Frontal cortex (tissue), 4 donors: ENCODE measurements around the gene OR52A5. TPM values are rescaled to one million over a fixed set of nuclear protein-coding genes. Genes with fewer than 3 reads are reported as not detected.
A peak's percentile ranks its signal among the peaks of the same experiment; 100 is the strongest.

Experiments
- DNase-seq, 2 donors: peaks; one replicate each; pipeline ENCODE4 v3.0.0; 2012; ENCODE audit warnings: low spot score in 2 of 2
- FAIRE-seq: peaks from 2 replicates; lab custom pipeline; 2012; peaks lifted over from hg19 to GRCh38; lab: Jason Lieb, UNC
- total RNA-seq: library from RNA; depleted of rRNA; stranded (reverse); fragments of >200 nt; gene quantifications from one replicate; pipeline ENCODE4 v1.2.3, GENCODE V29; 2014
- donor health status: control.
- donor health status: control.
- donor health status: control.

OR52A5 gene
- total RNA-seq, 1 donor from 2014 or later: not detected

DNA sequence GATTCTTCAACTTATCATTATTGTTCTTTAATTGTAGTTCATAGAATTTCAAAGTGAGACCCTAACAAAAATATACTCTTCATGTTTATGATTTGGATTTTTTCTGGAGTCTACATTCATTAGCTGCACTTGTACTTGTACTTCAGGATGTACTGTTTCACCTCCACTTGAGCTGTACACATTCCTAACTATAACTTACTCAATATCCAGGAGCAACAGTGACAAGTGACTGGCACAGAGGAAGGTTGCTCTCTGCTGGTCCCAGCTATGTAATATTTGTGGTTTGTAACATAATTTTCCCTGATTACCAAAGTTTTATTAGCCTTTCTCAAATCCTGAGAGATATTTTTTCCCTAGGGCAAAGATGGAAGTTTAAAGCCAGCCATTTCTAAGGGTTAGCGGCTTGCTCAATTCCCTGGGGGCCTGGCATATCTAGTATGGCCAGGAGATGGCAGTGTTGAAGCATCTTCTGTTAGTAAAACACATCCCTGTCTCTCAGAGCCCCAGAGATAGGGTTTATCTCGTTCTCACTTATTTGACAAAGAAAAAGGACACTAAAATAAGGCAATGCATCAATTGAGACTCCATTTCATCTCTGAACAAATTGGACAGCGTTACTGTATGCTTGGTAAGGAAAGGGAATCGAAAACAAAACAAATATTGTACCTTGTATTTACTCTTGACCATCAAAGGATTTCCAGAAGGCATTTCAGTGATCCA, 14.2 kb downstream of the OR52A5 start:
- DNase-seq: no peak
- peak; percentile 13 for FAIRE-seq

DNA sequence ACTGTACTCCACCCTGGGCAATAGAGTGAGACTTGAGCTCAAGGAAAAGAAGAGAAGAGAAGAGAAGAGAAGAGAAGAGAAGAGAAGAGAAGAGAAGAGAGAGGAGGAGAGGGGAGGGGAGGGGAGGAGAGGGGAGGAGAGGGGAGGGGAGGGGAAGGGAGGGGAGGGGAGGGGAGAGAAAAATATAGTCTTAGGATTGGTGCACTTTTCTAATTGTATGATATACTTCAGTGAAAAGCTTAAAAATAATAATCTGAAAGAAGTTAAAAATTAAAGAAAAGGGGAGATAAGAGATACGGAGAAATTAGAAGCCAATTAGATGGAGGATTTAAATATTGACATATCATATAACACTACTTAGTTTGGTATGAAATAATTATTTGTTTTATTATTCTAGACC, 19.3 kb downstream of the OR52A5 start:
- FAIRE-seq (no peak), DNase-seq (no peak)

DNA sequence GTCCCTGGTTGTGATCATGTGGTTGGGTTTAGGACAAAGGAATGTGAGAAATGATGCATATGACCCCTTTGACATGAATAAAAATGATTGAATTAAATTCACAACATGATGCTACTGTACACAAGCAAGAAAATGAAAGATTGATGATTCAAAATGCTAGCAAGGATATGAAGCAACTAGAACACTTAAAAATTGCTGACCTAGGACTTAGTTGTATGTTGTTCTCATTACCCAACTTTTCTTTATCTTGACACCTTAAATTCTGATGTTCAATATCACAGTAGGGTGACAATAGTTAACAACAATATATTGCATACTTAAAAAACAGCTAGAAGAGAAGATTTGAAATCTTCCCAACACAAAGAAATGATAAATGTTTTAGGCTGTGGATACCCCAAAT, 20.6 kb downstream of the OR52A5 start:
- FAIRE-seq: no peak
- no peak for DNase-seq

DNA sequence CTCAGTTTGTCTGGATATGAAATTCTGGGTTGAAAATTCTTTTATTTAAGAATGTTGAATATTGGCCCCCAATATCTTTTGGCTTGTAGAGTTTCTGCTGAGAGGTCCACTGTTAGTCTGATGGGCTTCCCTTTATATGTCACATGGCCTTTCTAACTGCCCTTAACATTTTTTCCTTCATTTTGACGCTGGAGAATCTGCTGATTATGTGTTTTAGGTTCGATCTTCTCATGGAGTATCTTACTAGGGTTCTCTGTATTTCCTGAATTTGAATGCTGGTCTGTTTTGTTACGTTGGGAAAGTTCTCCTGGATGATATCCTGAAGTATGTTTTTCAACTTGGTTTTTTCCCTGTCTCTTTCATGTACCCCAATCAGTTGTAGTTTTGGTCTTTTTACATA, 22.8 kb downstream of the OR52A5 start:
- DNase-seq (no peak), FAIRE-seq (no peak)

DNA sequence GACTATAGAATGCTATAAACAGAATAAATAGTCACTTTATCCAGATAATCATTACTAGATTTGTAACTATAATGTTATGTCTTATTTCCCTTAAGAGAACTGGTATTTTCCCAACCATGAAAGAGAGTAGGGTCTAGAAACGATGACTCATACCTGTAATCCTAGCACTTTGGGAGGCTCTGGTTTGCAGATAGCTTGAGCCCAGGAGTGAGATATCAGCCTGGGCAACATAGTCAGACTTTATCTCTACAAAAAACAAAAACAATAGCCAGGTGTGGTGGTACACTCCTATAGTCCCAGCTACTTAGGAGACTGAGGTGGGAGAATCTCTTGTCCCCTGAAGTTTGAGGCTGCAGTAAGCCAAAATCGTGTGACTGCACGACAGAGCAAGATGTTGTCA, 30.9 kb downstream of the OR52A5 start:
- no peak for DNase-seq
- no peak for FAIRE-seq

DNA sequence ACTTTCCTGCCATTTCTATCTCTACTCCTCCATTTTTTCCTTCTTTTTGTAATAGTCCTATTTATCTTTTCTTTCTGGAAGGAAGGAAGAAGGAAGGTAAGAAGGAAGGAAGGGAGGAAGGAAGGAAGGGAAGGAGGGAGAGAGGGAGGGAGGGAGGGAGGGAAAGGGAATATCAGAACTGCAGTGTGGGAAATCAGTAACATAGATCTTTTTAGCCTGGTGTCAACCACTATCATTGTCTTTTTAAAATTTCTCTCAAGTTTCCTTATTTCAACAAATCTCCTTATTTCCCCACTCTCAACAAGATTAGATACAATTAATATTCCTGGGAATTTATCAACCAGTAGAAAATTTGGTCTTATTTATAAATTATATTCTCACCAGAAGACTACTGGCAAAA, 35.1 kb downstream of the OR52A5 start:
- no peak for DNase-seq
- no peak for FAIRE-seq

DNA sequence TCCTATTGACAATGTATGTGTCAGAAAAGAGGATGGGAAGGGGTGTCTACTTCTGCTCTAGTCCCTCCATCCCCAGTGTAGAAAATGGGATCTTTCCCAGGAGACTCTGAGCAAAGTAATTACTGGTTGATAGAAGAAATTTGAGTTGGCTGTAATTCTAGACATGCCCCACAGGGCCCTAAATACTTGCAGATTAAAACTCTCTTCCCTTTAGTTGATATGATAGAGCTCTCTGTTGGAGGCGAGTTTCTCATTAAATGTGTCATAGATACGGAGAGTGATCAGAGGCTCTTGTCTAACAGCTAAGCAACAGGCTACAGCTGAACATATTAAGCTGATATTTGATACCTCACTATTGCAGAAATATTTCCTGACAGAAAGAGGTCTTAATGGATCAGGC, 35.9 kb downstream of the OR52A5 start:
- DNase-seq (no peak), FAIRE-seq (no peak)

DNA sequence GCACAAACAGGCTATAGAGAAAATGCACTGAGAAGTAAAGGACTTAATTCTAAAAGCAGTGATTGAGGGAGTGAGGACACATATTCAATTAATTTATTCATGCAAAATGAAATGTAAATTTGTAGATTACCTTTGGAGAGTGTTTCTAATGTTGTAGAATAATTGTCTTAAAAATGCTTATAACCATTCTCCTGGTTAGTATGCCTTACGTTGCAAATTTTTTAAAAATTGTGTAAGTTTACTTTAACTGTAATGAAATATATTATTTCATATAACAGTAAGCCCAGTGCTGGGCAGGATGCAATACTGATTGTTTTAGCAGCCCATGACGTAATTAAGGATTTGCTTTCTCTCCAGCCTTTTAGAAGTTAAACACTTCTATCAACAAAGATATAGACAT, 42.1 kb downstream of the OR52A5 start:
- FAIRE-seq (no peak), DNase-seq (no peak)

DNA sequence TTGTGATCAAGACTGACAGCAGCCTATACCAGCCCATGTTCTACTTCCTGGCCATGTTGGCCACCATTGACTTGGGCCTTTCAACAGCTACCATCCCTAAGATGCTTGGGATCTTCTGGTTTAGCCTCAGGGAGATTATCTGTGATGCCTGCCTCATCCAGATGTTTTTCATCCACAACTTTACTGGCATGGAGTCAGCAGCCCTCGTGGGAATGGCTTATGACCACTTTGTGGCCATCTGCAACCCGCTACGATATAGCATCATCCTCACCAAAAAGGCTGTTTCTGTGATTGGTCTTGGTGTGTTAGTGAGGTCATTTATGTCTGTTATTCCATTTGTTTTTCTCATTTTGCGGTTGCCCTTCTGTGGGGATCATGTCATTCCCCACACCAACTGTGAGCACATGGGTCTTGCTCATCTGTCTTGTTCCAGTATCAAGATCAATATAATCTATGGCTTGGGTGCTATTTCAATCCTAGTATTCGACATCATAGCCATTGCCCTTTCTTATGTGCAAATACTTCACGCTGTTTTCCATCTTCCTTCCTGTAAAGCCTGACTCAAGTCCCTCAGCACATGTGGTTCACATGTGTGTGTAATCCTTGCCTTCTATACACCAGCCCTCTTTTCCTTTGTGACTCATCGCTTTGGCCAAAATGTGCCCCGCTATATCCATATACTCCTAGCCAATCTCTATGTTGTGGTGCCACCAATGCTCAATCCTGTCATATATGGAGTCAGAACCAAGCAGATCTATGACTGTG, 45.2 kb downstream of the OR52A5 start:
- FAIRE-seq (no peak), DNase-seq (no peak)

DNA sequence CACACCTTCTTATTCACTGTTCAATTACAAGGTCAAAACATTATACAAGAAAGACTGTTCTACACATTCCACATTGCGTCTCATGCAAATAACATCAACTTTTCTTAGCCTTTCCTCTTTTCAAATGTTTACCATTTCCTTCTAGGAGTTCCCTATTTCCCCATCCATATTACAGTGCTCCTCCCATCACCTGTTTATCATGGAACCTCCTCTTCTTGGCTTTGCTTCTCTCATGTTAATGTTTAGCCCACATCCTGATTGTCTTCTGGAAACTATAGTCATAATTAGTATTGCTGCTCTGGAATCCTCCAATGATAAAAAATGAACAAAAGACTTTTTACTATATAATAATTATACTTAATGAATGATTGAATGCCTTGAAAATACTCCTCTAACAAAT, 47.5 kb downstream of the OR52A5 start:
- no peak for FAIRE-seq
- no peak for DNase-seq

DNA sequence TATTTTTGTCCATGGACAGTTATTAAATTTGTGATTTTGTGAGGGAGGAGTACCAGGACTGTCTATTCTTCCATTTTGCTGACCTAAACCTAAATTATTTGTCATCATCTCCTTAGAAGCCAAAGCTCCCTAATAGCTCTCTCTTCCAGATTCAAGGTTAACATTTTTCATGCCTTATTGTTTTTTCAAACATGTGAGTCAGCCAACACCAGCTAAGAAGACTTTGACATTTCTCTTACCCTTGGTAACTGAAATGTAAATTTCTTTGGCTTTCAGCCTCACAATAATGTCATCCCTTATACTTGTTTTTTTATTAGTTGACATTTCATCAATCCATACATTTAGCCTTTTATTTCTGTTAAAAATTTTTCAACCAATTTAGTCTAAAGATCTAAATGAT, 49.6 kb downstream of the OR52A5 start:
- FAIRE-seq (no peak), DNase-seq (no peak)

DNA sequence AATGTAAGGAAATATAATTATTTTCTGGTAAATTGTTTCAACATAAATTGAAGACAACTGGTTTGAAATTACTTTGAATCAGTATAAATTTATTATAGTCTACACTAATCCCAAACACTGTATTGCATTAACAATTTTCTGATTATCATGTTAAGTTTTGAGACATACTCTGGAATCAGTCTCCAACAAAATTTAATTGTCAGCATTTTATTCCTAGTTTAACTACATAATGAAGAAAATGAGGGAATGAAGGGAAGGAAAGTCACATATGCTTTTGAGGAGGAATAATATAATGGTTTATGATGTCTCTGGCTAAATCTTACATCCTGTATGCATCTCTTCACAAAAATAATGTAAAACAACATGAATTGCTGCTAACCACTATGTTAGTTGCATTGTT, 54.6 kb downstream of the OR52A5 start:
- no peak for DNase-seq
- no peak for FAIRE-seq

DNA sequence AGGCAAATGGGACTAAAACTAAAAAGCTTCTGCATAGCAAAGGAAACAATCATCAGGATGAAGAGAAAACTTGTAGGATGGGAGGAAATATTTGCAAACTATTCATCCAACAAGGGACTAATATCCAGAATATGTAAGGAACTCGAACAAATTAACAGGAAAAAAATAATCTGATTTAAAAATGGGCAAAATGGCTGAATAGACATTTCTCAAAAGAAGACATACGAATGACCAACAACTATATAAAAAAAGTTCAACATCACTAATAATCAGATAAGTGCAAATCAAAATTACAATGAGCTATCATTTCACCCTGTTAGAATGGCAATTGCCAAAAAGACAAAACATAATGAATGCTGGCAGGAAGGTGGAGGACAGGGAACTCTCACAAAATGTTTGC, 56.8 kb downstream of the OR52A5 start:
- FAIRE-seq: no peak
- no peak for DNase-seq

Other genes with a start within 250 kb of the OR52A5 start
- not detected for gene OR51A7, start 234.6 kb downstream of the OR52A5 start, total RNA-seq
- not detected for gene OR51G2, start 219.0 kb downstream of the OR52A5 start, total RNA-seq
- not detected for gene OR51G1, start 214.0 kb downstream of the OR52A5 start, total RNA-seq
- gene OR51A4, start 190.8 kb downstream of the OR52A5 start, total RNA-seq: not detected
- gene OR51A2, start 182.6 kb downstream of the OR52A5 start, total RNA-seq: not detected
- not detected for gene OR51L1, start 143.5 kb downstream of the OR52A5 start, total RNA-seq
- not detected for gene OR52J3, start 91.8 kb downstream of the OR52A5 start, total RNA-seq
- gene OR52E2, start 78.7 kb downstream of the OR52A5 start, total RNA-seq: not detected
- not detected for gene OR52E1, start 68.8 kb downstream of the OR52A5 start, total RNA-seq
- under 0.01 TPM for gene OR52A1, start 16.4 kb upstream of the OR52A5 start, total RNA-seq
- gene OR51V1, start 62.3 kb upstream of the OR52A5 start, total RNA-seq: not detected
- gene HBB, start 88.7 kb upstream of the OR52A5 start, total RNA-seq: 552 TPM
- not detected for gene HBD, start 96.1 kb upstream of the OR52A5 start, total RNA-seq
- 2.0 TPM for gene HBG1, start 111.5 kb upstream of the OR52A5 start, total RNA-seq
- 2,646 TPM for gene HBG2, start 116.4 kb upstream of the OR52A5 start, total RNA-seq
- gene HBE1, start 131.6 kb upstream of the OR52A5 start, total RNA-seq: 15.1 TPM
- gene OR51B4, start 163.6 kb upstream of the OR52A5 start, total RNA-seq: 0.41 TPM
- gene OR51B2, start 185.9 kb upstream of the OR52A5 start, total RNA-seq: 0.41 TPM
- 0.82 TPM for gene OR51B5, start 205.2 kb upstream of the OR52A5 start, total RNA-seq
- gene OR51B6, start 213.2 kb upstream of the OR52A5 start, total RNA-seq: not detected
- not detected for gene OR51M1, start 245.5 kb upstream of the OR52A5 start, total RNA-seq